ENCODE data around the gene ILKAP.

DNA sequence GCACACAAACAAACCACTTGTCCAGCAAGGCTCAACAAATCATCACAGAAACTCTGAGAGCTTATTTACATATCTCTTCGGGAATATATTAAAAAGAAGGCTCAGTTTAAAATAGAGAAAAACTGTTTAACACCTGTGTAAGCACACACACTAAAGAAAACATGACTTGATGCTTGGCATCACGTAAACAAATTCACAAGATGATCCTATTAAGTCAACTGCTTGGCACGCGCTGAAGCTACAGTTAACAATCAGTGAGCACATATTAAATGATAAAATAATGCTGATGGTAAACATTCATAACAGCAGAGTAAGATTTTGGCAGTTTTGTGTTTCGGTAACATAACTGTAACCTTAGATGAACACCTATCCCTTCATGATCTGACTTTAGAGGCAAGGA lies 40.7 kb upstream of the ILKAP start:
- TF ChIP-seq, protein P1, sequence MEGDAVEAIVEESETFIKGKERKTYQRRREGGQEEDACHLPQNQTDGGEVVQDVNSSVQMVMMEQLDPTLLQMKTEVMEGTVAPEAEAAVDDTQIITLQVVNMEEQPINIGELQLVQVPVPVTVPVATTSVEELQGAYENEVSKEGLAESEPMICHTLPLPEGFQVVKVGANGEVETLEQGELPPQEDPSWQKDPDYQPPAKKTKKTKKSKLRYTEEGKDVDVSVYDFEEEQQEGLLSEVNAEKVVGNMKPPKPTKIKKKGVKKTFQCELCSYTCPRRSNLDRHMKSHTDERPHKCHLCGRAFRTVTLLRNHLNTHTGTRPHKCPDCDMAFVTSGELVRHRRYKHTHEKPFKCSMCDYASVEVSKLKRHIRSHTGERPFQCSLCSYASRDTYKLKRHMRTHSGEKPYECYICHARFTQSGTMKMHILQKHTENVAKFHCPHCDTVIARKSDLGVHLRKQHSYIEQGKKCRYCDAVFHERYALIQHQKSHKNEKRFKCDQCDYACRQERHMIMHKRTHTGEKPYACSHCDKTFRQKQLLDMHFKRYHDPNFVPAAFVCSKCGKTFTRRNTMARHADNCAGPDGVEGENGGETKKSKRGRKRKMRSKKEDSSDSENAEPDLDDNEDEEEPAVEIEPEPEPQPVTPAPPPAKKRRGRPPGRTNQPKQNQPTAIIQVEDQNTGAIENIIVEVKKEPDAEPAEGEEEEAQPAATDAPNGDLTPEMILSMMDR (IDR thresholded peaks at IDR 0.05), result no peak
- TF ChIP-seq POLR2AphosphoS5 (IDR thresholded peaks at IDR 0.05), result no peak

All from stomach (tissue), 4 donors.